OCI-LY7 (cell line): ENCODE data around the gene IGSF23.

Experiments used
- CTCF ChIP-seq: fragments of 200-600 bp; sonication (generic); conservative IDR thresholded peaks from 2 replicates; pipeline ENCODE4 v1.5.1; 2014; ENCODE audit warnings: mild to moderate bottlenecking, antibody characterized with exemption, low read length, moderate library complexity, mixed read lengths
- EZH2phosphoT487 ChIP-seq: fragments of 200-600 bp; sonication (generic); IDR thresholded peaks from 2 replicates; pipeline ENCODE4 v1.6.1; 2018; ENCODE audit warnings: low read depth, borderline replicate concordance, mild to moderate bottlenecking, mixed run types, antibody characterized with exemption, low read length, moderate library complexity, mixed read lengths

GRCh38 chr19:44613295-44614178 is at the start of gene IGSF23:
- no peak for TF ChIP-seq CTCF
- TF ChIP-seq EZH2phosphoT487: no peak
